SK-N-SH treated with all-trans-retinoic acid at 6 μM for 48 hours (cell line): ENCODE data around the gene MRPL57.

Experiments
- OSR1 ChIP-seq: fragments of 250-450 bp; sonication (Bioruptor Pico); IDR thresholded peaks from 2 replicates; pipeline ENCODE4 v1.8.0; 2022; ENCODE audit warnings: moderate library complexity, mild to moderate bottlenecking, inconsistent platforms
- RARB ChIP-seq: fragments of 250-450 bp; sonication (Bioruptor Pico); IDR thresholded peaks from 2 replicates; pipeline ENCODE4 v1.8.0; 2021; ENCODE audit warnings: mild to moderate bottlenecking, moderate library complexity
- ZNF8 ChIP-seq: fragments of 450-650 bp; formaldehyde crosslinking; IDR thresholded peaks from 2 replicates; pipeline ENCODE4 v1.5.0; 2020; ENCODE audit warnings: mild to moderate bottlenecking, moderate library complexity
- TF ChIP-seq, protein P1 (sequence below): fragments of 250-450 bp; sonication (Bioruptor Pico); IDR thresholded peaks from 2 replicates; pipeline ENCODE4 v1.8.0; 2020; ENCODE audit warnings: mild to moderate bottlenecking, moderate library complexity, borderline replicate concordance

DNA sequence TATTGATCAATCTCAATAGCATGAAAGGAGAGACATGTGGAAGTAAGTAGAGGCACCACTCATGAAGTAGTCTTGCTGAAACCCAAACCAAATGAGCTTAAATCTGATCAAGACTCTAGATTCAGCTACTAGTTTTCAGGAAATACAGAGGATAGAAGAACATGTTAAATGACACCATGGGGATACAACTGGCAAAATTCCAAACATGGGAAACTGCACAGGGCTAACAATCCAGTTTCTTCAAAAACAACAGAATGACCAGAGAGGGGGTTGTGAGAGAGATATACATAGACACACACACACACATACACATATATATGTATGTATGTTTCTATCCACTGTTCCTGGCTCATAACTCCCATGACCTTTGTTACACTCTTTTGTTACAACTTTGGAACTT lies 44.8 kb downstream of the MRPL57 start:
- TF ChIP-seq RARB (CRISPR knock-in tag) (no peak), ZNF8 (CRISPR knock-in tag) (no peak), OSR1 (CRISPR knock-in tag) (no peak)
- TF ChIP-seq, protein P1, sequence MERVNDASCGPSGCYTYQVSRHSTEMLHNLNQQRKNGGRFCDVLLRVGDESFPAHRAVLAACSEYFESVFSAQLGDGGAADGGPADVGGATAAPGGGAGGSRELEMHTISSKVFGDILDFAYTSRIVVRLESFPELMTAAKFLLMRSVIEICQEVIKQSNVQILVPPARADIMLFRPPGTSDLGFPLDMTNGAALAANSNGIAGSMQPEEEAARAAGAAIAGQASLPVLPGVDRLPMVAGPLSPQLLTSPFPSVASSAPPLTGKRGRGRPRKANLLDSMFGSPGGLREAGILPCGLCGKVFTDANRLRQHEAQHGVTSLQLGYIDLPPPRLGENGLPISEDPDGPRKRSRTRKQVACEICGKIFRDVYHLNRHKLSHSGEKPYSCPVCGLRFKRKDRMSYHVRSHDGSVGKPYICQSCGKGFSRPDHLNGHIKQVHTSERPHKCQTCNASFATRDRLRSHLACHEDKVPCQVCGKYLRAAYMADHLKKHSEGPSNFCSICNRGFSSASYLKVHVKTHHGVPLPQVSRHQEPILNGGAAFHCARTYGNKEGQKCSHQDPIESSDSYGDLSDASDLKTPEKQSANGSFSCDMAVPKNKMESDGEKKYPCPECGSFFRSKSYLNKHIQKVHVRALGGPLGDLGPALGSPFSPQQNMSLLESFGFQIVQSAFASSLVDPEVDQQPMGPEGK (CRISPR knock-in tag): no peak
